H1 (cell line): Measurements from ENCODE around the gene DOK1. TPM values are rescaled to one million over a fixed set of nuclear protein-coding genes. Genes with fewer than 3 reads are reported as not detected.

Experiments used
- CTCF ChIA-PET: fragments of 300-600 bp; sonication (Branson Sonifier 250); formaldehyde crosslinking; loops from one replicate; lab custom pipeline; 2021; ENCODE audit not compliant: partially characterized antibody; lab: Charles Lee
- POLR2A ChIA-PET: fragments of 300-600 bp; sonication (Branson Sonifier 250); formaldehyde crosslinking; loops from one replicate; lab custom pipeline; 2021; ENCODE audit warnings: inconsistent platforms; ENCODE audit not compliant: partially characterized antibody; lab: Charles Lee
- DNase-seq, 2 experiments: peaks; one replicate each; pipeline versions ENCODE4 v3.0.0 to v3.0.0-alpha.2; 2010 to 2022; ENCODE audit warnings: low spot score in 2 of 2, low read depth in 1 of 2, mixed read lengths in 1 of 2
- FAIRE-seq: peaks from 2 replicates; lab custom pipeline; 2011; peaks lifted over from hg19 to GRCh38; lab: Jason Lieb, UNC
- H2AFZ ChIP-seq: 2 replicates; pipeline ENCODE4 v1.8.1; 2012; ENCODE audit warnings: low read length, inconsistent platforms
- H2AK5ac ChIP-seq: 2 replicates; pipeline ENCODE4 v1.6.1; 2013; ENCODE audit warnings: low read depth, low read length
- H2BK120ac ChIP-seq: replicated peaks from 2 replicates; pipeline ENCODE3; 2013; ENCODE audit warnings: low read depth, low read length, inconsistent platforms
- H2BK12ac ChIP-seq: 2 replicates; pipeline ENCODE4 v1.6.1; 2013; ENCODE audit warnings: low read depth, low read length
- H2BK15ac ChIP-seq: 2 replicates; pipeline ENCODE4 v1.6.1; 2013; ENCODE audit warnings: low read length
- H2BK20ac ChIP-seq: 2 replicates; pipeline ENCODE4 v1.6.1; 2013; ENCODE audit warnings: low read length
- H2BK5ac ChIP-seq: 2 replicates; pipeline ENCODE4 v1.6.1; 2013; ENCODE audit warnings: low read depth, low read length
- H3K14ac ChIP-seq: 2 replicates; pipeline ENCODE4 v1.6.1; 2013; ENCODE audit warnings: inconsistent platforms; ENCODE audit not compliant: insufficient read length
- H3K18ac ChIP-seq: 2 replicates; pipeline ENCODE4 v1.6.1; 2013; ENCODE audit warnings: low read length; ENCODE audit errors: extremely low read depth
- H3K23ac ChIP-seq: 2 replicates; pipeline ENCODE4 v1.6.1; 2013; ENCODE audit warnings: inconsistent platforms; ENCODE audit not compliant: insufficient read length
- H3K23me2 ChIP-seq: 2 replicates; pipeline ENCODE4 v1.6.1; 2013; ENCODE audit warnings: low read depth, low read length
- H3K27ac ChIP-seq: 2 replicates; pipeline ENCODE4 v1.6.1; 2011; ENCODE audit warnings: low read depth, low read length, inconsistent platforms
- H3K27me3 ChIP-seq, 4 experiments: replicated peaks in 1 of 4; 1 replicate in 1 of 4; 2 replicates in 3 of 4; pipeline versions ENCODE4 v1.6.1 to v1.8.1; 2011 to 2013; ENCODE audit warnings: low read length in 3 of 4, mild to moderate bottlenecking in 3 of 4, inconsistent platforms in 2 of 4, mixed read lengths in 2 of 4, moderate library complexity in 1 of 4; ENCODE audit not compliant: control insufficient read depth in 3 of 4, insufficient read depth in 3 of 4; ENCODE audit errors: extremely low read depth in 1 of 4
- H3K36me3 ChIP-seq, 4 experiments: 2 replicates each; pipeline versions ENCODE4 v1.6.1 to v1.8.1; 2011 to 2013; ENCODE audit warnings: mild to moderate bottlenecking in 4 of 4, low read length in 3 of 4, moderate library complexity in 2 of 4, control low read depth in 1 of 4, inconsistent platforms in 1 of 4; ENCODE audit not compliant: insufficient read depth in 4 of 4, control insufficient read depth in 2 of 4
- H3K4ac ChIP-seq: replicated peaks from 2 replicates; pipeline ENCODE3; 2013; ENCODE audit warnings: low read length, low read depth, mixed read lengths, inconsistent platforms; ENCODE audit not compliant: insufficient read length
- H3K4me1 ChIP-seq, 4 experiments: replicated peaks in 1 of 4; 1 replicate in 1 of 4; 2 replicates in 3 of 4; pipeline versions ENCODE4 v1.6.1 to v1.8.1; 2011 to 2013; ENCODE audit warnings: low read length in 3 of 4, inconsistent platforms in 2 of 4, mixed read lengths in 1 of 4; ENCODE audit not compliant: insufficient read depth in 4 of 4, control insufficient read depth in 3 of 4
- H3K4me2 ChIP-seq, 2 experiments: 2 replicates each; pipeline versions ENCODE4 v1.6.1 to v1.8.1; 2011 to 2013; ENCODE audit warnings: low read depth in 2 of 2, low read length in 2 of 2, control low read depth in 1 of 2, inconsistent platforms in 1 of 2, mild to moderate bottlenecking in 1 of 2; ENCODE audit not compliant: insufficient read depth in 1 of 2
- H3K4me3 ChIP-seq, 4 experiments: fragments of 200-600, 300-600 bp in 1 of 4; sonication (generic), shearing (Covaris generic), sonication (Bioruptor Twin) in 1 of 4; 2 replicates each; pipeline versions ENCODE4 v1.5.1 to v1.8.1; 2011 to 2016; ENCODE audit warnings: low read length in 4 of 4, low read depth in 3 of 4, control low read depth in 2 of 4, inconsistent platforms in 2 of 4, mild to moderate bottlenecking in 2 of 4, mixed read lengths in 1 of 4, moderate library complexity in 1 of 4; ENCODE audit not compliant: insufficient read depth in 2 of 4; ENCODE audit errors: extremely low read depth in 1 of 4
- H3K56ac ChIP-seq: replicated peaks from 2 replicates; pipeline ENCODE3; 2013; ENCODE audit warnings: low read depth, mild to moderate bottlenecking, mixed read lengths, low read length, inconsistent platforms; ENCODE audit not compliant: insufficient read length
- H3K79me1 ChIP-seq: 2 replicates; pipeline ENCODE4 v1.6.1; 2013; ENCODE audit warnings: low read depth, low read length, control low read depth
- H3K79me2 ChIP-seq, 2 experiments: 2 replicates each; pipeline versions ENCODE4 v1.6.1 to v1.8.1; 2012 to 2013; ENCODE audit warnings: low read length in 2 of 2, mild to moderate bottlenecking in 2 of 2, inconsistent platforms in 1 of 2; ENCODE audit not compliant: insufficient read depth in 2 of 2, control insufficient read depth in 1 of 2
- H3K9ac ChIP-seq, 4 experiments: replicated peaks in 1 of 4; 1 replicate in 1 of 4; 2 replicates in 3 of 4; pipeline versions ENCODE4 v1.6.1 to v1.8.1; 2011 to 2013; ENCODE audit warnings: low read depth in 3 of 4, low read length in 3 of 4, control low read depth in 2 of 4, mild to moderate bottlenecking in 2 of 4, moderate library complexity in 2 of 4, inconsistent platforms in 1 of 4; ENCODE audit errors: extremely low read depth in 1 of 4
- H3K9me3 ChIP-seq, 2 experiments: 2 replicates each; pipeline versions ENCODE4 v1.6.1 to v1.8.1; 2012 to 2013; ENCODE audit warnings: mild to moderate bottlenecking in 2 of 2, moderate library complexity in 2 of 2, control low read depth in 1 of 2, inconsistent platforms in 1 of 2, low read depth in 1 of 2, low read length in 1 of 2, mixed read lengths in 1 of 2; ENCODE audit not compliant: insufficient read depth in 2 of 2
- H4K20me1 ChIP-seq, 2 experiments: replicated peaks in 1 of 2; 2 replicates each; pipeline versions ENCODE3 to v1.8.1; 2011 to 2013; ENCODE audit warnings: inconsistent platforms in 2 of 2, low read length in 2 of 2, mild to moderate bottlenecking in 1 of 2; ENCODE audit not compliant: insufficient read depth in 2 of 2, control insufficient read depth in 1 of 2
- H4K5ac ChIP-seq: 2 replicates; pipeline ENCODE4 v1.6.1; 2013; ENCODE audit warnings: low read length, low read depth, mixed read lengths, inconsistent platforms; ENCODE audit not compliant: insufficient read length
- H4K8ac ChIP-seq: 2 replicates; pipeline ENCODE4 v1.8.0; 2013; ENCODE audit warnings: mild to moderate bottlenecking, moderate library complexity, low read length, inconsistent platforms; ENCODE audit not compliant: insufficient read depth; ENCODE audit errors: extremely low read depth
- H4K91ac ChIP-seq: replicated peaks from 2 replicates; pipeline ENCODE3; 2013; ENCODE audit warnings: low read length, mixed read lengths, inconsistent platforms; ENCODE audit not compliant: insufficient read length
- CTBP2 ChIP-seq: IDR thresholded peaks from 2 replicates; pipeline ENCODE4 v1.7.0; 2011; ENCODE audit warnings: borderline replicate concordance, mild to moderate bottlenecking, moderate library complexity, mixed read lengths, low read length; ENCODE audit not compliant: insufficient read depth, insufficient read length
- EGR1 ChIP-seq: IDR thresholded peaks from 2 replicates; pipeline ENCODE4 v1.6.1; 2011; ENCODE audit warnings: low read depth, low read length, borderline replicate concordance
- GABPA ChIP-seq: IDR thresholded peaks from 2 replicates; pipeline ENCODE4 v1.6.1; 2011; ENCODE audit warnings: mild to moderate bottlenecking, low read length, moderate library complexity, borderline replicate concordance; ENCODE audit not compliant: insufficient read depth
- HDAC6 ChIP-seq: IDR thresholded peaks from one replicate; pipeline ENCODE4 v1.7.1; 2012; ENCODE audit warnings: low read depth, mild to moderate bottlenecking, inconsistent platforms, low read length, moderate library complexity
- KDM1A ChIP-seq: fragments of 200-600, 300-600 bp; sonication (generic); IDR thresholded peaks from 2 replicates; pipeline ENCODE4 v1.7.1; 2016; ENCODE audit warnings: mild to moderate bottlenecking, low read length, borderline replicate concordance
- NANOG ChIP-seq: IDR thresholded peaks from 2 replicates; pipeline ENCODE4 v1.6.1; 2011; ENCODE audit warnings: low read length, low read depth, mild to moderate bottlenecking, inconsistent platforms; ENCODE audit not compliant: insufficient read depth, poor library complexity, severe bottlenecking
- SIRT6 ChIP-seq: IDR thresholded peaks from one replicate; pipeline ENCODE4 v1.7.1; 2012; ENCODE audit warnings: low read length, inconsistent platforms
- TCF12 ChIP-seq: IDR thresholded peaks from 2 replicates; pipeline ENCODE4 v1.6.1; 2011; ENCODE audit warnings: low read depth, mild to moderate bottlenecking, low read length
- TEAD4 ChIP-seq: IDR thresholded peaks from 2 replicates; pipeline ENCODE4 v1.6.1; 2012; ENCODE audit warnings: low read depth, low read length, inconsistent platforms, mixed read lengths
- WGBS, 2 experiments: shearing (Covaris generic) in 1 of 2; methylation state at CpG; one replicate each; pipeline versions ENCODE4 v1.1.6 to v1.1.7; 2013 to 2015; ENCODE audit warnings: low lambda C conversion rate in 2 of 2, mixed read lengths in 2 of 2, inconsistent platforms in 1 of 2, low coverage in 1 of 2, missing lambda C conversion rate in 1 of 2; ENCODE audit not compliant: insufficient replicate concordance in 2 of 2, insufficient coverage in 1 of 2, insufficient read length in 1 of 2; ENCODE audit errors: extremely low coverage in 1 of 2, missing lambda C conversion rate in 1 of 2; 5-methylcytosine and 5-hydroxymethylcytosine counted together
- polyA plus RNA-seq, 7 experiments: library from polyadenylated mRNA; depleted of rRNA in 3 of 7; stranded (reverse) in 5 of 7; unstranded in 2 of 7; fragments of >200 nt in 5 of 7; fragments of 200-250 nt in 2 of 7; gene quantifications; 1 replicate in 5 of 7; 2 replicates in 1 of 7; 4 replicates in 1 of 7; pipeline versions ENCODE4 v1.2.1 to v1.2.3, GENCODE V29; 2011 to 2013; ENCODE audit warnings: missing spikeins in 2 of 7, mixed read lengths in 2 of 7
- total RNA-seq: library from RNA; stranded (reverse); fragmentation: NEBNext Ultra II Directional; extraction: Animal tissue kit (Norgen Biotek cat#: 25700); gene quantifications from 2 replicates; pipeline ENCODE4 v1.2.1, GENCODE V29; 2021
- TF ChIP-seq, protein P1 (sequence below): IDR thresholded peaks from 2 replicates; pipeline ENCODE4 v1.6.1; 2012; ENCODE audit warnings: inconsistent platforms

DOK1 gene
- total and polyA plus RNA-seq, 2 of the 8 experiments (the other 6 are each of a cell fraction or from before 2014, with no cell fraction given) = 11.0 to 14.3 TPM

DNA sequence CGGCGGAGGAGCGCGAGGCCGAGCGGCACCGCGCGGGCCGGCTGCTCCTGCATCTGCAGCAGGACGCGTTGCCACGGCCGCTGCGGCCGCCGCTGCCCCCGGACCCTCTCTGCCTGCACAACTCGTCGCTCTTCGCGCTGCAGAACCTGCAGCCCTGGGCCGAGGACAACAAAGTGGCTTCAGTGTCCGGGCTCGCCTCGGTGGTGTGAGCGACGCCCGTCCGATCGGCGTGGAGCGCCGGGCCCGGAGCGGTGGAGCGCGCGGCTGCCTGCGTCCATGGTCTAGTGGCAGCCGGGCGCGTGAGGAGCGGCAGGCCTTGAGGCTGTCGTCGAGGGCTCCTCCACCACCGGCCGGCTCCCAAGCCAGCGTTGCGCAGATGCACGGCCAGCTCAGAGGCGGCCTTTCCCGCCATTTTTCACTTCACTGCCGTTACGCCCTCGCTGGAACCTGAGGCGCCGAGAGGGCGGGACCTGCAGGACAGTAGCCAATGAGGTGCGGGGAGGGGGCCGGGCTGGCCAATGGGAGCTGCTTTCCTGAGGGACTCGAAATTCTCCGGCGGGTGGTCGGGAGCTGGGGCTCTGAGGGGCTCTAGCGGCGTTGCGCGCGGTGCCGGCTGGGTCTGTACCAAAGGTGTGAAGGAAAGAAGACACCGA, 38.4 kb upstream of the DOK1 start:
- H4K5ac ChIP-seq = no peak overlapping the region
- POLR2A ChIA-PET = interaction anchor here (0.8 to 6.7 kb wide), 6 partner anchors 10 to 38 kb away, joined by 3 to 63 read pairs (median 10); partner anchors contain the start of genes AUP1, HTRA2, LBX2 and LOXL3
- no peak overlapping the region for H3K27ac ChIP-seq
- no peak overlapping the region for H3K14ac ChIP-seq
- H2BK15ac ChIP-seq = peak overlapping the region; percentile 92; the same call in 1 of the 2 replicates
- peaks cover 2 to 4% of the 10 kb centered on the region in 2 experiments for H4K20me1 ChIP-seq
- no peak overlapping the region for H3K23ac ChIP-seq
- peak overlapping the region; percentile 45 for H4K91ac ChIP-seq
- H3K18ac ChIP-seq = peak overlapping the region; percentile 83
- no peaks in the 10 kb centered on the region for H3K79me2 ChIP-seq
- H3K27me3 ChIP-seq = peaks cover 68 to 93% (median 89%) of the 10 kb centered on the region in 4 experiments
- H2AK5ac ChIP-seq = no peak overlapping the region
- H3K9ac ChIP-seq = peak overlapping the region in 1 of 4 experiments; percentile 13; a peak in 1 of 7 replicates
- WGBS, 2 experiments = 12% methylated on average over 55 of the region's 72 CpGs; no CpG with 5 or more reads in 1 of the 2 experiments
- peaks cover 7 to 12% of the 10 kb centered on the region in 2 experiments for H3K9me3 ChIP-seq
- H2BK20ac ChIP-seq = no peak overlapping the region
- H3K4me3 ChIP-seq = peak overlapping the region in 1 of 4 experiments; percentile 62; a peak in 3 of 8 replicates
- peaks cover 0 to 24% (median 10%) of the 10 kb centered on the region in 4 experiments; a peak in 6 of 7 replicates for H3K4me1 ChIP-seq
- peaks cover 10% of the 10 kb centered on the region; the same call in 1 of the 2 replicates for H3K23me2 ChIP-seq
- peak overlapping the region; percentile 84 for H4K8ac ChIP-seq
- CTCF ChIA-PET = interaction anchor here (0.8 to 4.2 kb wide), 6 partner anchors 12 to 34 kb away, joined by 3 to 20 read pairs (median 5); partner anchors contain the start of genes AUP1, CCDC142, HTRA2 and TTC31
- peak overlapping the region; percentile 63 to 88 for H3K4me2 ChIP-seq
- H3K36me3 ChIP-seq = peaks cover 0 to 19% (median 0%) of the 10 kb centered on the region in 4 experiments; a peak in 1 of 8 replicates
- H2AFZ ChIP-seq = peak overlapping the region; percentile 61; the same call in 1 of the 2 replicates
- no peak overlapping the region for H3K56ac ChIP-seq
- DNase-seq = peak in 1 of 2 experiments; percentile 95
- FAIRE-seq = no peak
- H2BK12ac ChIP-seq = peak overlapping the region; percentile 68; the same call in 1 of the 2 replicates
- H2BK5ac ChIP-seq = no peak overlapping the region
- H2BK120ac ChIP-seq = no peak overlapping the region
- H3K4ac ChIP-seq = no peak overlapping the region
- H3K79me1 ChIP-seq = no peaks in the 10 kb centered on the region
- TF ChIP-seq KDM1A = no peak; the same call in 1 of the 2 replicates
- no peak for TF ChIP-seq TCF12
- TF ChIP-seq, protein P1, sequence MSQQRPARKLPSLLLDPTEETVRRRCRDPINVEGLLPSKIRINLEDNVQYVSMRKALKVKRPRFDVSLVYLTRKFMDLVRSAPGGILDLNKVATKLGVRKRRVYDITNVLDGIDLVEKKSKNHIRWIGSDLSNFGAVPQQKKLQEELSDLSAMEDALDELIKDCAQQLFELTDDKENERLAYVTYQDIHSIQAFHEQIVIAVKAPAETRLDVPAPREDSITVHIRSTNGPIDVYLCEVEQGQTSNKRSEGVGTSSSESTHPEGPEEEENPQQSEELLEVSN = peak; percentile 100
- TF ChIP-seq GABPA = 0 out of 2 replicates have a peak, but pooled peaks have one; percentile 11
- no peak for TF ChIP-seq SIRT6
- TF ChIP-seq TEAD4 = no peak
- TF ChIP-seq HDAC6 = no peak
- peak; percentile 26; the same call in 1 of the 2 replicates for TF ChIP-seq EGR1
- TF ChIP-seq NANOG = no peak
- no peak for TF ChIP-seq CTBP2
